GM12891 (cell line): ENCODE measurements around the gene CBLB.
A peak's percentile ranks its signal among the peaks of the same experiment; 100 is the strongest.
"Not testable (repeated sequence)": the region's sequence is repeated elsewhere in the genome, so short reads cannot be mapped to it uniquely, and the experiment has no call there.

Experiments used
- DNase-seq: peaks from one replicate; pipeline ENCODE4 v3.0.0; 2011; ENCODE audit warnings: low spot score; ENCODE audit not compliant: insufficient read length
- FAIRE-seq: peaks from 2 replicates; lab custom pipeline; 2011; peaks lifted over from hg19 to GRCh38; lab: Jason Lieb, UNC
- PAX5 ChIP-seq: IDR thresholded peaks from 2 replicates; pipeline ENCODE4 v1.6.1; 2011; ENCODE audit warnings: low read length, moderate library complexity, mild to moderate bottlenecking; ENCODE audit not compliant: insufficient read depth, severe bottlenecking
- POLR2A ChIP-seq: IDR thresholded peaks from 2 replicates; pipeline ENCODE4 v1.6.1; 2011; ENCODE audit warnings: low read depth, low read length, control low read depth
- POLR2AphosphoS5 ChIP-seq: IDR thresholded peaks from 2 replicates; pipeline ENCODE4 v1.6.1; 2011; ENCODE audit warnings: low read depth, low read length, control low read depth
- POU2F2 ChIP-seq: IDR thresholded peaks from 2 replicates; pipeline ENCODE4 v1.6.1; 2011; ENCODE audit warnings: low read depth, mild to moderate bottlenecking, control low read depth, low read length, moderate library complexity
- SPI1 ChIP-seq: IDR thresholded peaks from 2 replicates; pipeline ENCODE4 v1.6.1; 2011; ENCODE audit warnings: low read depth, low read length, control low read depth
- TAF1 ChIP-seq: IDR thresholded peaks from 2 replicates; pipeline ENCODE4 v1.6.1; 2011; ENCODE audit warnings: low read depth, low read length, control low read depth

Gene CBLB

GRCh38 chr3:105747060-105747541 is 121.7 kb downstream of the CBLB start:
- FAIRE-seq = no peak
- no peak for DNase-seq
- TF ChIP-seq SPI1 = no peak

GRCh38 chr3:105746231-105746996 is 122.4 kb downstream of the CBLB start:
- FAIRE-seq (peak; percentile 80), DNase-seq (no peak)
- peak; percentile 50; the same call in 1 of the 2 replicates for TF ChIP-seq SPI1
- no peak for TF ChIP-seq PAX5

- no peak for TF ChIP-seq POU2F2
- no peak for TF ChIP-seq PAX5
- TF ChIP-seq POLR2A = no peak
- no peak for TF ChIP-seq POLR2AphosphoS5
- no peak for TF ChIP-seq SPI1
- no peak for TF ChIP-seq TAF1
- DNase-seq = no peak
- FAIRE-seq = no peak
These were observed 123.8 kb downstream of the CBLB start for GRCh38 chr3:105745046-105745445.

GRCh38 chr3:105744202-105744601 is 124.6 kb downstream of the CBLB start:
- TF ChIP-seq POU2F2 (no peak), POLR2AphosphoS5 (no peak), PAX5 (no peak), POLR2A (no peak), SPI1 (no peak)
- FAIRE-seq = no peak
- no peak for DNase-seq

- no peak for DNase-seq
- FAIRE-seq = no peak
- TF ChIP-seq POLR2A (no peak), TAF1 (no peak), PAX5 (no peak), SPI1 (no peak), POLR2AphosphoS5 (no peak), POU2F2 (no peak)
These were observed 135.5 kb downstream of the CBLB start for GRCh38 chr3:105733356-105733755.

GRCh38 chr3:105731686-105732085 is 137.1 kb downstream of the CBLB start:
- FAIRE-seq (no peak), DNase-seq (no peak)
- TF ChIP-seq POLR2A (no peak), SPI1 (no peak), PAX5 (no peak), POU2F2 (no peak), TAF1 (no peak), POLR2AphosphoS5 (no peak)

GRCh38 chr3:105730801-105731354 is 137.9 kb downstream of the CBLB start:
- DNase-seq (no peak), FAIRE-seq (peak; percentile 43)
- no peak for TF ChIP-seq POU2F2
- no peak for TF ChIP-seq SPI1
- TF ChIP-seq POLR2A = no peak
- no peak for TF ChIP-seq TAF1
- no peak for TF ChIP-seq POLR2AphosphoS5
- no peak for TF ChIP-seq PAX5

GRCh38 chr3:105729667-105730066 is 139.1 kb downstream of the CBLB start:
- FAIRE-seq (no peak), DNase-seq (no peak)
- no peak for TF ChIP-seq POU2F2
- TF ChIP-seq PAX5 = no peak
- no peak for TF ChIP-seq TAF1
- no peak for TF ChIP-seq POLR2A
- TF ChIP-seq SPI1 = no peak
- no peak for TF ChIP-seq POLR2AphosphoS5

GRCh38 chr3:105728771-105729312 is 140.0 kb downstream of the CBLB start:
- TF ChIP-seq SPI1 = no peak
- no peak for TF ChIP-seq POLR2A
- TF ChIP-seq TAF1 = no peak
- TF ChIP-seq PAX5 = no peak
- no peak for TF ChIP-seq POU2F2
- no peak for TF ChIP-seq POLR2AphosphoS5
- no peak for FAIRE-seq
- DNase-seq = no peak

- FAIRE-seq, DNase-seq: not testable (repeated sequence)
These were observed 141.8 kb downstream of the CBLB start for GRCh38 chr3:105727036-105727435.
